SU-DHL-6 (cell line): Measurements from ENCODE around the gene PARN.

Experiments used
- CTCF ChIP-seq: fragments of 200-600 bp; sonication (generic); IDR thresholded peaks from one replicate; pipeline ENCODE4 v1.5.1; 2017; ENCODE audit warnings: antibody characterized with exemption, mild to moderate bottlenecking, low read length, moderate library complexity; ENCODE audit not compliant: insufficient read depth, poor library complexity, severe bottlenecking
- EZH2phosphoT487 ChIP-seq: fragments of 200-600 bp; sonication (generic), shearing (Covaris generic); conservative IDR thresholded peaks from 2 replicates; pipeline ENCODE4 v1.6.1; 2018; ENCODE audit warnings: mild to moderate bottlenecking, antibody characterized with exemption, low read length, moderate library complexity, mixed read lengths

- no peak for TF ChIP-seq CTCF
- no peak for TF ChIP-seq EZH2phosphoT487
Observed at GRCh38 chr16:14415291-14415690, 214.8 kb downstream of the PARN start.
